GM12878 (cell line): ENCODE measurements around the gene EEF1AKMT2. TPM values are rescaled to one million over a fixed set of nuclear protein-coding genes. Genes with fewer than 3 reads are reported as not detected.

ENCODE experiments used
- ATAC-seq: fragments of 200-7000 bp; cut with Tn5 transposase; 3 replicates; pipeline ENCODE4 v1.9.1; 2020; ENCODE audit warnings: mild to moderate bottlenecking, moderate library complexity
- BruUV-seq: library from RNA; stranded (reverse); fragments of 400-500 nt; replicated peaks from 2 replicates; lab custom pipeline; 2021; lab: Mats Ljungman, UMichigan
- CTCF ChIA-PET: fragments of 300-600 bp; sonication (Branson Sonifier 250); formaldehyde crosslinking; extraction: SDS; loops from one replicate; lab custom pipeline; 2021; ENCODE audit warnings: inconsistent platforms; lab: Yijun Ruan, JAX
- POLR2A ChIA-PET: fragments of 350-600 bp; formaldehyde crosslinking; extraction: SDS; loops from one replicate; lab custom pipeline; 2021; ENCODE audit warnings: inconsistent platforms; lab: Charles Lee
- RAD21 ChIA-PET: fragments of 300-600 bp; sonication (Branson Sonifier 250); formaldehyde crosslinking; loops from one replicate; lab custom pipeline; 2023; ENCODE audit warnings: antibody characterized with exemption; ENCODE audit not compliant: unreplicated experiment; lab: Charles Lee
- SMC1A ChIA-PET: fragments of 300-600 bp; sonication (Branson Sonifier 250); formaldehyde crosslinking; loops from one replicate; lab custom pipeline; 2023; ENCODE audit not compliant: unreplicated experiment, uncharacterized antibody; lab: Charles Lee
- DNase-seq: peaks from one replicate; pipeline ENCODE4 v3.0.0-alpha.2; 2011; ENCODE audit warnings: low read depth, low spot score
- FAIRE-seq: peaks from 3 replicates; lab custom pipeline; 2011; peaks lifted over from hg19 to GRCh38; lab: Jason Lieb, UNC
- H2AFZ ChIP-seq: 2 replicates; pipeline ENCODE4 v1.6.0; 2011; ENCODE audit warnings: low read depth, low read length, control low read depth; ENCODE audit not compliant: control insufficient read depth
- H3K27ac ChIP-seq: 2 replicates; pipeline ENCODE4 v1.5.1; 2011; ENCODE audit warnings: control low read depth; ENCODE audit not compliant: control insufficient read depth, insufficient read depth
- H3K27me3 ChIP-seq, 2 experiments: replicated peaks in 1 of 2; 2 replicates each; pipeline versions ENCODE4 v1.6.0 to v1.6.1; 2011; ENCODE audit warnings: low read length in 1 of 2; ENCODE audit not compliant: control insufficient read depth in 2 of 2, insufficient read depth in 2 of 2
- H3K36me3 ChIP-seq, 2 experiments: 2 replicates each; pipeline ENCODE4 v1.5.1; 2011; ENCODE audit warnings: low read length in 1 of 2; ENCODE audit not compliant: control insufficient read depth in 2 of 2, insufficient read depth in 2 of 2
- H3K4me1 ChIP-seq: 2 replicates; pipeline ENCODE4 v1.6.1; 2011; ENCODE audit warnings: mild to moderate bottlenecking, low read length, moderate library complexity, mixed read lengths; ENCODE audit not compliant: control insufficient read depth, insufficient read depth
- H3K4me2 ChIP-seq: 2 replicates; pipeline ENCODE4 v1.6.0; 2011; ENCODE audit warnings: control low read depth; ENCODE audit not compliant: control insufficient read depth, insufficient read depth
- H3K4me3 ChIP-seq: fragments of 200-600 bp; sonication (generic); 2 replicates; pipeline ENCODE4 v1.5.1; 2016
- H3K79me2 ChIP-seq: 2 replicates; pipeline ENCODE4 v1.6.0; 2011; ENCODE audit warnings: low read length; ENCODE audit not compliant: control insufficient read depth, insufficient read depth
- H3K9ac ChIP-seq: 2 replicates; pipeline ENCODE4 v1.8.0; 2011; ENCODE audit warnings: low read length, control low read depth, mixed read lengths; ENCODE audit not compliant: control insufficient read depth, insufficient read depth
- H3K9me3 ChIP-seq: replicated peaks from 3 replicates; pipeline ENCODE4 v1.5.1; 2011; ENCODE audit warnings: mild to moderate bottlenecking, low read length; ENCODE audit not compliant: control insufficient read depth, insufficient read depth
- H4K20me1 ChIP-seq: 2 replicates; pipeline ENCODE4 v1.6.0; 2011; ENCODE audit not compliant: control insufficient read depth, insufficient read depth
- EED ChIP-seq: sonication (generic); IDR thresholded peaks from 2 replicates; pipeline ENCODE4 v1.6.1; 2016; ENCODE audit warnings: antibody characterized with exemption, low read depth
- HDGF ChIP-seq: fragments of 450-650 bp; IDR thresholded peaks from 2 replicates; pipeline ENCODE4 v1.6.1; 2016; ENCODE audit warnings: antibody characterized with exemption
- MEF2B ChIP-seq: fragments of 450-650 bp; IDR thresholded peaks from 2 replicates; pipeline ENCODE4 v1.6.1; 2018; ENCODE audit warnings: mild to moderate bottlenecking, moderate library complexity; ENCODE audit not compliant: partially characterized antibody, poor library complexity, severe bottlenecking
- RUNX3 ChIP-seq: IDR thresholded peaks from 2 replicates; pipeline ENCODE4 v1.6.1; 2012; ENCODE audit warnings: low read length, inconsistent platforms
- SIN3A ChIP-seq: IDR thresholded peaks from 2 replicates; pipeline ENCODE4 v1.6.1; 2012; ENCODE audit warnings: low read depth, low read length, improper control_type of control experiment
- WGBS: methylation state at CpG from one replicate; pipeline ENCODE4 v1.1.6; 2016; ENCODE audit warnings: low lambda C conversion rate; ENCODE audit not compliant: insufficient replicate concordance, insufficient coverage; ENCODE audit errors: missing lambda C conversion rate; 5-methylcytosine and 5-hydroxymethylcytosine counted together
- in situ Hi-C: fragments of 300-500 bp; cut with MboI; formaldehyde crosslinking; loops from 9 replicates; pipeline ENCODE4 v1.14.3; 2018; ENCODE audit warnings: mixed read lengths
- intact Hi-C: fragments of 100-400 bp; cut with micrococcal nuclease; formaldehyde crosslinking; loops from one replicate; pipeline ENCODE4 v1.14.2; 2022; ENCODE audit not compliant: unreplicated experiment
- polyA plus RNA-seq, 11 experiments: library from polyadenylated mRNA; depleted of rRNA in 4 of 11; unstranded in 6 of 11; stranded (reverse) in 5 of 11; fragments of >200 nt; fragmentation: Nextera tagmentation in 4 of 11; fragmentation: Illumina TruSeq in 1 of 11; extraction: Ambion mirVana in 4 of 11; extraction: Trizol in 1 of 11; gene quantifications; 1 replicate in 1 of 11; 2 replicates in 10 of 11; pipeline versions ENCODE4 v1.2.1 to v1.2.3, GENCODE V29; 2011 to 2016; ENCODE audit warnings: inconsistent platforms in 2 of 11, missing spikeins in 2 of 11, low read depth in 1 of 11
- total RNA-seq, 4 experiments: library from RNA; depleted of rRNA in 3 of 4; stranded (reverse); fragments of >200 nt in 3 of 4; fragmentation: Illumina TruSeq in 1 of 4; extraction: Trizol in 1 of 4; gene quantifications; 2 replicates each; pipeline versions ENCODE4 v1.2.1 to v1.2.3, GENCODE V29; 2013 to 2021

EEF1AKMT2 gene
- total and polyA plus RNA-seq, 10 of the 15 experiments (the other 5 are each of a cell fraction or from before 2014, with no cell fraction given) = 9.1 to 29.3 (median 23.6) TPM

DNA sequence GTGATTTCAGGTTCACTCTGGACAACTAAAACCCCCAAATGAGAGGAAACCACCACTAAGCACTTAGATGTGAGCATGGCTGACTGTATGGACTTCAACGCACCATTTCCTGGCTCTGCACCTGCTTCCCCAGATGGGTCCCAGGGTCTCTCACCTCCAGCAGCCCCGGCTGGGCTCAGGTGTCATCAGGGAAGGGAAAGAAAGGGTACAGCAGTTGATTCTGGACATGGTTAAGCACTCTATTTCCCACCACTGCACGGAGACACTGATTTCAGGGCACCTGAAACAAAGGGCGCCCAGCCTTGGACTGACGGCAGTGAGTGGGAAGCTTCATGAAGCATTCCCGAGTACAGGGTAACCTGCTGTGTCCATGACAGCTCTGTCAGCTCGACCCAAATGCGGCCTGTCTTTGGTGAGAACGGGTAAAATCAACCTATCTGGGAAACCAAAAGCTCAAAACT lies 66.5 kb downstream of the EEF1AKMT2 start:
- H3K36me3 ChIP-seq = peaks cover 0 to 7% of the 10 kb centered on the region in 2 experiments; a peak in 2 of 4 replicates
- DNase-seq (no peak), FAIRE-seq (no peak), ATAC-seq (no peak)
- ChIA-PET RAD21 (interaction anchor here (1.1 to 15.5 kb wide), 5 partner anchors 8 to 37 kb away, joined by 3 to 360 read pairs (median 266); no protein-coding TSS in a partner anchor), SMC1A (interaction anchor here (0.7 to 21.7 kb wide), 10 partner anchors 8 to 106 kb away, joined by 3 to 351 read pairs (median 5); no protein-coding TSS in a partner anchor), POLR2A (interaction anchor here (1.4 to 12.9 kb wide), 7 partner anchors 9 to 77 kb away, joined by 4 to 139 read pairs (median 22); no protein-coding TSS in a partner anchor), CTCF (interaction anchor here (1.1 to 21.9 kb wide), 5 partner anchors 7 to 37 kb away, joined by 3 to 319 read pairs (median 34); no protein-coding TSS in a partner anchor)
- no peaks in the 10 kb centered on the region for H3K27me3 ChIP-seq
- in situ Hi-C loops = loop anchor here (10.0 kb wide), 1 partner anchor 1330 kb away; no protein-coding TSS in a partner anchor
- H3K4me3 ChIP-seq = no peak overlapping the region
- peak overlapping the region; percentile 5; the same call in 1 of the 2 replicates for H3K4me2 ChIP-seq
- intact Hi-C loops = no loop called here
- H2AFZ ChIP-seq = no peak overlapping the region
- H3K4me1 ChIP-seq = peaks cover 69% of the 10 kb centered on the region
- BruUV-seq = no TSS peak
- no peak overlapping the region for H3K9ac ChIP-seq
- TF ChIP-seq MEF2B (no peak), HDGF (no peak), EED (peak; percentile 26; the same call in 1 of the 2 replicates), SIN3A (no peak), RUNX3 (peak; percentile 20; the same call in 1 of the 2 replicates)
- WGBS = 44% methylated on average over 9 of the region's 9 CpGs
- peaks cover 36% of the 10 kb centered on the region for H3K79me2 ChIP-seq
- no peaks in the 10 kb centered on the region for H4K20me1 ChIP-seq
- H3K9me3 ChIP-seq = no peaks in the 10 kb centered on the region
- peak overlapping the region; percentile 88 for H3K27ac ChIP-seq
